Mesothelial cell of epicardium (in vitro differentiated cells): ENCODE data around the gene NUP62CL. TPM values are rescaled to one million over a fixed set of nuclear protein-coding genes. Genes with fewer than 3 reads are reported as not detected.
A peak's percentile ranks its signal among the peaks of the same experiment; 100 is the strongest.

Experiments
- DNase-seq, 2 experiments: peaks; one replicate each; pipeline ENCODE4 v3.0.0; 2021; ENCODE audit warnings: low spot score in 2 of 2; ENCODE audit not compliant: unreplicated experiment in 2 of 2
- H3K27ac Mint-ChIP-seq: 2 replicates; pipeline ENCODE4 v1.8.0; 2021; ENCODE audit warnings: mixed read lengths
- H3K27me3 Mint-ChIP-seq: 2 replicates; pipeline ENCODE4 v1.8.0; 2021; ENCODE audit warnings: low read depth, mixed read lengths
- H3K36me3 Mint-ChIP-seq: 2 replicates; pipeline ENCODE4 v1.8.0; 2021; ENCODE audit warnings: mixed read lengths
- H3K4me1 Mint-ChIP-seq: 2 replicates; pipeline ENCODE4 v1.8.0; 2021; ENCODE audit warnings: mixed read lengths
- H3K4me3 Mint-ChIP-seq: 2 replicates; pipeline ENCODE4 v1.8.0; 2021; ENCODE audit warnings: mild to moderate bottlenecking, moderate library complexity, mixed read lengths
- H3K9me3 Mint-ChIP-seq: 2 replicates; pipeline ENCODE4 v1.8.0; 2021; ENCODE audit warnings: mixed read lengths
- total RNA-seq: library from RNA; stranded (reverse); gene quantifications from 3 replicates; pipeline ENCODE4 v1.2.1, GENCODE V29; 2021
- TF ChIP-seq, protein P1 (sequence below): fragments of 200-600 bp; sonication (generic); IDR thresholded peaks from one replicate; pipeline ENCODE4 v1.5.0; 2021; ENCODE audit warnings: antibody characterized with exemption; ENCODE audit not compliant: unreplicated experiment

Gene NUP62CL
- total RNA-seq, 1 donor from 2014 or later, result 4.0 TPM

DNA sequence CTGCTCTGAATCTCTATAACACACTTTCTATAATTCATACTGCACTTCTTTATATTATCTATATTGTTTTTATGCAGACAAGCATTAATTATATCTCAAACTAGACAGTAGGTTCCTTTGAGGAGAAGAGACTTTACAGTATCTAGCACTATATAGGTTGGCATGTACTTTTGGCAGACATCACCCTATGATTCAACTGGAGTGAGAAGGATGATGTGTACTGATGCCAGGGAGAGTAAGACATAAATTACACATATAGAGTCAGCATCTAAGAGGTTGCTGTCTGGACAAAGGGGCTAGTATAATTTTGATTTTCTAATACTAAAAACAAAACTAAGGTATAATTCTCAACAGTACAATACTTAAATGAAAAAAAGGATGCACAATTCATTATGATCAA, 82.5 kb downstream of the NUP62CL start:
- Mint-ChIP-seq H3K4me1 (peaks cover 4% of the 10 kb centered on the region), H3K4me3 (no peak overlapping the region), H3K27me3 (no peaks in the 10 kb centered on the region), H3K9me3 (peaks cover 10% of the 10 kb centered on the region), H3K36me3 (no peaks in the 10 kb centered on the region), H3K27ac (no peak overlapping the region)
- no peak for DNase-seq
- TF ChIP-seq, protein P1, sequence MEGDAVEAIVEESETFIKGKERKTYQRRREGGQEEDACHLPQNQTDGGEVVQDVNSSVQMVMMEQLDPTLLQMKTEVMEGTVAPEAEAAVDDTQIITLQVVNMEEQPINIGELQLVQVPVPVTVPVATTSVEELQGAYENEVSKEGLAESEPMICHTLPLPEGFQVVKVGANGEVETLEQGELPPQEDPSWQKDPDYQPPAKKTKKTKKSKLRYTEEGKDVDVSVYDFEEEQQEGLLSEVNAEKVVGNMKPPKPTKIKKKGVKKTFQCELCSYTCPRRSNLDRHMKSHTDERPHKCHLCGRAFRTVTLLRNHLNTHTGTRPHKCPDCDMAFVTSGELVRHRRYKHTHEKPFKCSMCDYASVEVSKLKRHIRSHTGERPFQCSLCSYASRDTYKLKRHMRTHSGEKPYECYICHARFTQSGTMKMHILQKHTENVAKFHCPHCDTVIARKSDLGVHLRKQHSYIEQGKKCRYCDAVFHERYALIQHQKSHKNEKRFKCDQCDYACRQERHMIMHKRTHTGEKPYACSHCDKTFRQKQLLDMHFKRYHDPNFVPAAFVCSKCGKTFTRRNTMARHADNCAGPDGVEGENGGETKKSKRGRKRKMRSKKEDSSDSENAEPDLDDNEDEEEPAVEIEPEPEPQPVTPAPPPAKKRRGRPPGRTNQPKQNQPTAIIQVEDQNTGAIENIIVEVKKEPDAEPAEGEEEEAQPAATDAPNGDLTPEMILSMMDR, result no peak

DNA sequence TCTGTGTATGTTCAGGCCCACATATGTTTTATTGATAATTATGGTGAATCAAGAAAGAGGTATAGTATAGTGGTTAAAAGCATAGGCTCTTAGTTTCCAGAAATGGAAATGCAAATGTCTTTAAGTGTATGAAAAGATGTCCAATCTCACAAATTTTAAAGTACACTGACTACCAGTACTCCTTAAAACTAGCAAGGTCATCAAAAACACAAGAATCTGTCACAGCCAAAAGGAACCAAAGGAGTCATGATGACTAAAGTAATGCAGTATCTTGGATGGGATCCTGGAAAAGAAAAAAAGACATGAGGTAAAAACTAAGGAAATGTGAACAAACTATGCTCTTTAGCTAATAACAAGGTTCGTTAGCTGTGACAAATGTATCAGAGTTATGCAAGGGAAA, 87.0 kb downstream of the NUP62CL start:
- H3K4me1 Mint-ChIP-seq, result peaks cover 11% of the 10 kb centered on the region
- TF ChIP-seq, protein P1, result no peak
- H3K27me3 Mint-ChIP-seq, result no peaks in the 10 kb centered on the region
- DNase-seq, result no peak
- peak overlapping the region; percentile 97 for H3K4me3 Mint-ChIP-seq
- peaks cover 11% of the 10 kb centered on the region for H3K9me3 Mint-ChIP-seq
- no peak overlapping the region for H3K27ac Mint-ChIP-seq
- peaks cover 8% of the 10 kb centered on the region for H3K36me3 Mint-ChIP-seq

DNA sequence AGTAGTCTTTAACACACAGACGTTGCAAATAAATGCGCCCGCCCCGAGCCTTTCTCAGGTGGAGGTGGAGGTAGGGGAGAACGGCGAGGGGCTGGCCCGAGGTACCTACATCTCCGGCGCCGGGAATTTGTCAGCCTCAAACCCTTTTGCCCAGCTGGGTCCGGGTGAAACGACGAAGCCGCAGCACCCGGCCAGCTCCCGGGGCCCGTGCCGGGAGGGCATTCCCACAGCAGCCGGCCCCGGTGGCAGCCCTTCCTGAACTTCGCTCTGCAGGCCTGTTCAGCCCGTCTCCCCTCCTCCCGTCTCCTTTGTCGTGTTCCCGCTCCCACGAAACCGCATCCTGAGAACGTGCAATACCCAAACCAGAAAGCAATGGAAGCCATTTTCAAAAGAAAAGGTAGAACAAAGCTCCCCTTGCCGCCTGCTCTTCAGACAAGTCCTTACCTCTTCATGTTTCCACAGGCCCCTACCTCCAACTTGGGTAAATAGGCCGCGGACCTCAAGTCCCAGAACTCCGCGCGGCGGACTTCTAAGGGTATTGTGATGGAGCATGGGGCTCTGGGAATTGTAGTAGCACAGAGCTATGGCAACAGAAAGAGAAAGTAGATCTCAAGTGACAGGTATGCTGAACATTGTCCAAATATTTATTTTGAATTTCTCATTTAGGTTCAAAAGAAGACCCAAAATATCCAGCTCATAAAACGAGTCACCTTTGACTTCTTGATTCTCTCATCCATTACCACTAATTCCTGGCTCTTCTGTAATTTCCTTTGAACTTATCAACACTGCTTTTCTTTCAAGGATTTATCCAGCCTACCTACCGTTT, 87.7 kb downstream of the NUP62CL start, which contains the start of gene RBM41:
TSS of gene RBM41 (minus strand) at position 501 of the 826 bp plus-strand sequence. CDS start at position 452, 49 bp downstream.
- Mint-ChIP-seq H3K36me3 (peaks cover 15% of the 10 kb centered on the region), H3K27ac (peak within 1 kb of the TSS; percentile 99), H3K9me3 (peaks cover 17% of the 10 kb centered on the region), H3K4me1 (peaks cover 11% of the 10 kb centered on the region), H3K4me3 (peak within 1 kb of the TSS; percentile 97), H3K27me3 (no peaks in the 10 kb centered on the region)
- DNase-seq, result peak in 1 of 2 experiments; percentile 62
- TF ChIP-seq, protein P1, result no peak

DNA sequence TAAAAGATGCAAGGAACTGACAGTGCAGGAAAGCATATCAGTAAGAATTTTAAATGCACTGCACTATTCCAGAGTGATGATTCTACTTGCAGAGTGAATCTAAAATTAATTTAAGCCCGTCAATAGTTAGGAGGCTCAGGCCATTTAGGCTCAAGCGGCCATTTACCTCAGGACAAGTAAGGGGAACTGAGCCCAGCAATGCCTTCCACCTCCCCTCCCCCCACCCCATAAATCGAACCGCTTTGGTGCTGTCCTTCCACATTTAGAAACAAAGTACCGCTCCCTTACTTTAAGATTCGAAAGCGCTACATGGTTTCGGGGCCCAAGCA, 88.3 kb downstream of the NUP62CL start:
- H3K4me3 Mint-ChIP-seq, result peak overlapping the region; percentile 97

DNA sequence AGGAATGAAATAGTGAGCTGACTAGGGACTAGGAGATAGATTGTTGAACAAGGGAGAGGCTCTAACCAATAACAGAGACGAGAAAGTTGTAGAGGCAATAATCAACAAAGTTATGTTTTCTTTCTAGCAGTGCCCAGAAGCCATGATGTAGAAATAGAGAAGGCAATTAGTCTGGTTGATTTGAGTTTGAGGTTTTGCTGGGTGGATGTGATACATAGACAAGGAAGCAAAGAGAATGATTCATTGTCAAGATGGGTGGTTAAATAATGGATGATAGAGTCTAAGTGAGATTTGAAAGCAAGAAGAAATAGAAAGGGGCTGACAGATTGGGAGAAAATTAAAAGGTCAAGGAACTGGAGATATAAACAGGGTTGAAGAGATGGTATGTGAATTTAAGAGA, 98.8 kb downstream of the NUP62CL start:
- no peak overlapping the region for H3K4me3 Mint-ChIP-seq
- TF ChIP-seq, protein P1, result no peak
- H3K9me3 Mint-ChIP-seq, result peaks cover 33% of the 10 kb centered on the region
- H3K27me3 Mint-ChIP-seq, result no peaks in the 10 kb centered on the region
- DNase-seq, result no peak
- H3K36me3 Mint-ChIP-seq, result peaks cover 40% of the 10 kb centered on the region
- no peak overlapping the region for H3K27ac Mint-ChIP-seq
- no peaks in the 10 kb centered on the region for H3K4me1 Mint-ChIP-seq

More for the DNA sequence above, 88.3 kb downstream of the NUP62CL start:
- Mint-ChIP-seq H3K27ac (peak overlapping the region; percentile 99), H3K36me3 (peaks cover 20% of the 10 kb centered on the region), H3K9me3 (peaks cover 21% of the 10 kb centered on the region), H3K4me1 (peaks cover 11% of the 10 kb centered on the region), H3K27me3 (no peaks in the 10 kb centered on the region)
- TF ChIP-seq, protein P1, result no peak
- DNase-seq, result no peak
